Body of pancreas (tissue), 4 donors: ENCODE results near the gene MALAT1. TPM values are rescaled to one million over a fixed set of nuclear protein-coding genes. Genes with fewer than 3 reads are reported as not detected.
A peak's percentile ranks its signal among the peaks of the same experiment; 100 is the strongest.

Source experiments
- ATAC-seq: fragments of 150-250 bp; one replicate; pipeline ENCODE4 v1.9.1; 2016
- DNase-seq, 4 donors: peaks; one replicate each; pipeline ENCODE4 v3.0.0-alpha.2; 2019
- H3K27ac ChIP-seq, 4 donors: fragments of 200-600 bp; sonication (generic); 1 replicate in 3 of 4; 2 replicates in 1 of 4; pipeline versions ENCODE4 v1.5.1 to v1.6.1; 2016 to 2019; ENCODE audit warnings: mild to moderate bottlenecking in 1 of 4, mixed read lengths in 1 of 4, moderate library complexity in 1 of 4
- H3K27me3 ChIP-seq, 2 donors: fragments of 200-600 bp; sonication (generic); one replicate each; pipeline ENCODE4 v1.6.0; 2016; ENCODE audit warnings: mild to moderate bottlenecking in 1 of 2
- H3K36me3 ChIP-seq, 2 donors: fragments of 200-600 bp; sonication (generic); replicated peaks in 1 of 2; 2 replicates each; pipeline ENCODE4 v1.5.1; 2016; ENCODE audit warnings: low read depth in 2 of 2; ENCODE audit not compliant: insufficient read depth in 1 of 2
- H3K4me1 ChIP-seq: fragments of 200-600 bp; sonication (generic); one replicate; pipeline ENCODE4 v1.6.0; 2016
- H3K4me3 ChIP-seq, 2 donors: fragments of 200-600 bp; sonication (generic); 1 replicate in 1 of 2; 2 replicates in 1 of 2; pipeline ENCODE4 v1.5.1; 2016 to 2019
- H3K9me3 ChIP-seq, 3 donors: fragments of 200-600 bp; sonication (generic); 1 replicate in 2 of 3; 2 replicates in 1 of 3; pipeline ENCODE4 v1.5.1; 2016
- POLR2A ChIP-seq, 3 donors: fragments of 450-650 bp; IDR thresholded peaks; one replicate each; pipeline ENCODE4 v1.6.1; 2016; ENCODE audit warnings: antibody characterized with exemption in 3 of 3, mild to moderate bottlenecking in 2 of 3
- WGBS, 2 donors: methylation state at CpG; one replicate each; pipeline ENCODE4 v1.1.5; 2017; 5-methylcytosine and 5-hydroxymethylcytosine counted together
- intact Hi-C: fragments of 100-400 bp; cut with DNase I; formaldehyde crosslinking; loops from one replicate; pipeline ENCODE4 v1.15.1; 2023
- small RNA-seq: library from RNA; depleted of rRNA; stranded (forward); fragments of <200 nt; gene quantifications from one replicate; pipeline ENCODE3, GENCODE V24; 2016
- total RNA-seq, 2 donors: library from RNA; depleted of rRNA; stranded (reverse); fragments of >200 nt; gene quantifications; one replicate each; pipeline ENCODE4 v1.1.0, GENCODE V29; 2016
- TF ChIP-seq, protein P1 (sequence below), 7 experiments: fragments of 450-650 bp in 4 of 7; fragments of 200-600 bp in 3 of 7; sonication (generic) in 3 of 7; IDR thresholded peaks; one replicate each; pipeline ENCODE4 v1.5.1; 2016 to 2019; ENCODE audit warnings: antibody characterized with exemption in 7 of 7

The MALAT1 gene
- total RNA-seq, 2 donors from 2014 or later: 10,129 to 14,092 TPM

DNA sequence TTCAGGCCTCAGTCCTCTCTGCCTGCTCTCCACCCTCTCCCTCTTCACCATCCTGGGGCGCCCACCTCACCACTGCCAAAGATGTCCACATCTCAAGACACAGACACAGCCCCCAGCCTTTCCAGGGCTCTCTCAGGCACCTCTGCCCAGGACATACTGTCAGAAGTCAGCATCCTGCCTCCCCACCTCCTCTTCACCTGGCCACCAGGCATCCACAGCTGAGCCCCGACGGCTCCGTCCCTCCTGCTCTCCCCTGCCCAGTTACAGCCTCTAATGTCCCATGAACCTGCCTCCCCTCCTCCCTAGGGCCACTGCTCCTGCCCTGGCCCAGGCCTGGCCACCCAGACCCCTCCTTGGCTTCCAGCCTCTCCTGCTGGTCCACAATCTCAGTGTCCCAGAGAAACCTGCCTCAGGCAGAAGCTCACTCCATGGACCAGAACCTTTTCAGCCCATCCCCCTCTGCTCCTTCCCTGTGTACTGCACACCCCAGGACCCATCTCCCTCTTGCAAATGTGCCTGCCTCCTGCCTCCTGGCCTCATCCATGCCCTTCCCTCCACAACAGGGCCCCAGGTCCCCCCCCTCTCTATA lies 56.1 kb downstream of the MALAT1 start:
- H3K36me3 ChIP-seq: no peaks in the 10 kb centered on the region
- no peak for ATAC-seq
- DNase-seq: no peak
- H3K27me3 ChIP-seq: no peaks in the 10 kb centered on the region
- H3K4me3 ChIP-seq: no peak overlapping the region
- H3K27ac ChIP-seq: no peak overlapping the region
- peaks cover 61% of the 10 kb centered on the region for H3K4me1 ChIP-seq
- H3K9me3 ChIP-seq: no peaks in the 10 kb centered on the region
- WGBS, 2 donors: 71 to 92% methylated on average over 4 of the region's 4 CpGs
- TF ChIP-seq, protein P1, sequence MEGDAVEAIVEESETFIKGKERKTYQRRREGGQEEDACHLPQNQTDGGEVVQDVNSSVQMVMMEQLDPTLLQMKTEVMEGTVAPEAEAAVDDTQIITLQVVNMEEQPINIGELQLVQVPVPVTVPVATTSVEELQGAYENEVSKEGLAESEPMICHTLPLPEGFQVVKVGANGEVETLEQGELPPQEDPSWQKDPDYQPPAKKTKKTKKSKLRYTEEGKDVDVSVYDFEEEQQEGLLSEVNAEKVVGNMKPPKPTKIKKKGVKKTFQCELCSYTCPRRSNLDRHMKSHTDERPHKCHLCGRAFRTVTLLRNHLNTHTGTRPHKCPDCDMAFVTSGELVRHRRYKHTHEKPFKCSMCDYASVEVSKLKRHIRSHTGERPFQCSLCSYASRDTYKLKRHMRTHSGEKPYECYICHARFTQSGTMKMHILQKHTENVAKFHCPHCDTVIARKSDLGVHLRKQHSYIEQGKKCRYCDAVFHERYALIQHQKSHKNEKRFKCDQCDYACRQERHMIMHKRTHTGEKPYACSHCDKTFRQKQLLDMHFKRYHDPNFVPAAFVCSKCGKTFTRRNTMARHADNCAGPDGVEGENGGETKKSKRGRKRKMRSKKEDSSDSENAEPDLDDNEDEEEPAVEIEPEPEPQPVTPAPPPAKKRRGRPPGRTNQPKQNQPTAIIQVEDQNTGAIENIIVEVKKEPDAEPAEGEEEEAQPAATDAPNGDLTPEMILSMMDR (IDR thresholded peaks at IDR 0.05): no peak
- intact Hi-C loops: no loop called here

DNA sequence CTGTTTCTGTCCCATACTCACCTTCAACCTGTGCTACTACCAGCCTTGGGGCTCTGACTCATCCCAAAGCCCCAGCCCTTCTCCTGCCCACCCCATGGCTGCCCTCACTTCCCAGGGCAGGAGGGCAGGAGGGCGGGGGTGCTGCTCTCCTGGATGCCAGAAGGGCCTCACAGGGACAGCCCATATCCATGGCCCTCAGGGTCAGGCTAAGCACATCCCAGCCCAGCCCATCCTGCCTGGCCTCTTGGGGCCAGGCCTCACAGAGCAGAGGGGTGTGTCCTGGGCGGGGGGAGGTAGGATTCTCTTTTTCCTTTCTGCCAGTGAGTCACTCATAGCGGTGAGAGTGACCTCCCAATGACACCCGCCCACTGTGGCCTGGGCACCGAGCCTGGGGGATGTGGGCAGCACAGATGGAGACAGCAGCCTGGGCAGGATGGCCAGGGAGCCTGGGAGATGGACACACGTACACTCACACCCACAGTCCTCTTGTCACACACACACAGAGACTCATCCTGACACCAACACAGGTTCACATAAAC lies 56.9 kb downstream of the MALAT1 start:
- intact Hi-C loops: no loop called here
- peak in 3 of 4 donors; percentile 35 to 43 (median 41) for DNase-seq
- WGBS, 2 donors: 48 to 51% methylated on average over 4 to 5 of the region's 6 CpGs
- H3K9me3 ChIP-seq: no peaks in the 10 kb centered on the region
- TF ChIP-seq, protein P1 (IDR thresholded peaks at IDR 0.05): no peak
- no peak for TF ChIP-seq POLR2A (IDR thresholded peaks at IDR 0.05)
- H3K27ac ChIP-seq: peak overlapping the region in 2 of 4 donors; percentile 86 to 92
- H3K4me3 ChIP-seq: no peak overlapping the region
- no peak for ATAC-seq
- peaks cover 69% of the 10 kb centered on the region for H3K4me1 ChIP-seq
- no peaks in the 10 kb centered on the region for H3K27me3 ChIP-seq
- H3K36me3 ChIP-seq: no peaks in the 10 kb centered on the region

Small RNA genes lying within 50 kb of the gene (small RNA-seq; reads per million reads assigned to genes)
- not detected for gene RF01684

Other genes with a start within 250 kb of the MALAT1 start
- gene POLA2, start 237.1 kb upstream of the MALAT1 start, total RNA-seq: 10 to 100 TPM in 1 of 2 donors, 1 to 10 TPM in 1; 7.3 to 19.1 TPM
- gene CDC42EP2, start 184.2 kb upstream of the MALAT1 start, total RNA-seq: 10 to 100 TPM in 1 of 2 donors, 1 to 10 TPM in 1; 8.3 to 16.8 TPM
- gene DPF2, start 165.2 kb upstream of the MALAT1 start, total RNA-seq: 10 to 100 TPM; 18.1 to 30.1 TPM
- not detected for gene TIGD3, start 144.3 kb upstream of the MALAT1 start, total RNA-seq
- gene SLC25A45, start 116.4 kb upstream of the MALAT1 start, total RNA-seq: 10 to 100 TPM; 52.4 to 67.2 TPM
- gene FRMD8, start 112.4 kb upstream of the MALAT1 start, total RNA-seq: 10 to 100 TPM; 20.0 to 46.8 TPM
- gene NEAT1, start 76.2 kb upstream of the MALAT1 start, total RNA-seq: 100 to 1,000 TPM; 376 to 539 TPM
- 10 to 100 TPM; 55.0 to 62.3 TPM for gene SCYL1, start 26.0 kb downstream of the MALAT1 start, total RNA-seq
- 100 to 1,000 TPM; 131 to 330 TPM for gene LTBP3, start 59.3 kb downstream of the MALAT1 start, total RNA-seq
- gene ZNRD2, start 71.4 kb downstream of the MALAT1 start, total RNA-seq: 10 to 100 TPM; 39.2 to 66.9 TPM
- gene FAM89B, start 73.5 kb downstream of the MALAT1 start, total RNA-seq: 100 to 1,000 TPM in 1 of 2 donors, 10 to 100 TPM in 1; 44.8 to 116 TPM
- gene EHBP1L1, start 77.0 kb downstream of the MALAT1 start, total RNA-seq: 10 to 100 TPM; 35.0 to 76.1 TPM
- 1 to 10 TPM in 1 of 2 donors, under 1 TPM in 1; 0.66 to 1.0 TPM for gene KCNK7, start 96.8 kb downstream of the MALAT1 start, total RNA-seq
- gene MAP3K11, start 115.2 kb downstream of the MALAT1 start, total RNA-seq: 10 to 100 TPM; 31.6 to 94.9 TPM
- gene PCNX3, start 116.7 kb downstream of the MALAT1 start, total RNA-seq: 10 to 100 TPM; 21.8 to 56.7 TPM
- 10 to 100 TPM; 23.6 to 29.3 TPM for gene SIPA1, start 139.1 kb downstream of the MALAT1 start, total RNA-seq
- 10 to 100 TPM; 27.5 to 45.8 TPM for gene RELA, start 163.9 kb downstream of the MALAT1 start, total RNA-seq
- 10 to 100 TPM; 38.9 to 45.5 TPM for gene KAT5, start 213.2 kb downstream of the MALAT1 start, total RNA-seq
- gene RNASEH2C, start 221.8 kb downstream of the MALAT1 start, total RNA-seq: 100 to 1,000 TPM in 1 of 2 donors, 10 to 100 TPM in 1; 45.4 to 112 TPM